GM12865 (cell line): ENCODE measurements around the gene PTPRK.

Experiments
- DNase-seq: peaks from one replicate; pipeline ENCODE4 v3.0.0; 2010; ENCODE audit warnings: low read depth
- H3K4me3 ChIP-seq: 2 replicates; pipeline ENCODE4 v1.5.1; 2011; ENCODE audit warnings: mild to moderate bottlenecking, low read depth, low read length, control low read depth
- TF ChIP-seq, protein P1 (sequence below): IDR thresholded peaks from 2 replicates; pipeline ENCODE4 v1.5.1; 2011; ENCODE audit warnings: low read length, control low read depth, low read depth, inconsistent platforms; ENCODE audit not compliant: insufficient read depth; ENCODE audit errors: missing control alignments

The PTPRK gene

DNA sequence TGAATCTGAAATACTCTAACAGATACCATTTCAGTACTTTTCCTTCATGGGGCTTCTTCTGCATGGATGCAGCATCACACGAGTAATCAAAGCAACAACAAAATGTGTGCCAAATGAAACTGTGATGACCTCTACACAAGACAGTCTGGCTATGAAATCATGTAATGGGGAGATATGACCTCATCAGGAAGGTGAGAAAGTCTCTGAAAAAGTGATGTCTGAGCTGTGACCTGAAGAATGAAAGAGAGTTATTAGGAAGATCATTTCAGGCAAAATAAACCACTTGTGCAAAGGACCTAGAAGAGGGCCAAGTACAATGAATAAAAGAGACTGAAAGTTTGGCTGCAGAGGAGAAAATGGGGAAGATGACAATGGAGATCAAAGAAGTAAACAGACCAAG, 182.8 kb downstream of the PTPRK start:
- TF ChIP-seq, protein P1, sequence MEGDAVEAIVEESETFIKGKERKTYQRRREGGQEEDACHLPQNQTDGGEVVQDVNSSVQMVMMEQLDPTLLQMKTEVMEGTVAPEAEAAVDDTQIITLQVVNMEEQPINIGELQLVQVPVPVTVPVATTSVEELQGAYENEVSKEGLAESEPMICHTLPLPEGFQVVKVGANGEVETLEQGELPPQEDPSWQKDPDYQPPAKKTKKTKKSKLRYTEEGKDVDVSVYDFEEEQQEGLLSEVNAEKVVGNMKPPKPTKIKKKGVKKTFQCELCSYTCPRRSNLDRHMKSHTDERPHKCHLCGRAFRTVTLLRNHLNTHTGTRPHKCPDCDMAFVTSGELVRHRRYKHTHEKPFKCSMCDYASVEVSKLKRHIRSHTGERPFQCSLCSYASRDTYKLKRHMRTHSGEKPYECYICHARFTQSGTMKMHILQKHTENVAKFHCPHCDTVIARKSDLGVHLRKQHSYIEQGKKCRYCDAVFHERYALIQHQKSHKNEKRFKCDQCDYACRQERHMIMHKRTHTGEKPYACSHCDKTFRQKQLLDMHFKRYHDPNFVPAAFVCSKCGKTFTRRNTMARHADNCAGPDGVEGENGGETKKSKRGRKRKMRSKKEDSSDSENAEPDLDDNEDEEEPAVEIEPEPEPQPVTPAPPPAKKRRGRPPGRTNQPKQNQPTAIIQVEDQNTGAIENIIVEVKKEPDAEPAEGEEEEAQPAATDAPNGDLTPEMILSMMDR = no peak
- H3K4me3 ChIP-seq = no peak overlapping the region
- DNase-seq = no peak

GRCh38 chr6:128336436-128337095, 183.8 kb downstream of the PTPRK start:
- no peak for DNase-seq
- H3K4me3 ChIP-seq = no peak overlapping the region
- TF ChIP-seq, protein P1 = no peak

DNA sequence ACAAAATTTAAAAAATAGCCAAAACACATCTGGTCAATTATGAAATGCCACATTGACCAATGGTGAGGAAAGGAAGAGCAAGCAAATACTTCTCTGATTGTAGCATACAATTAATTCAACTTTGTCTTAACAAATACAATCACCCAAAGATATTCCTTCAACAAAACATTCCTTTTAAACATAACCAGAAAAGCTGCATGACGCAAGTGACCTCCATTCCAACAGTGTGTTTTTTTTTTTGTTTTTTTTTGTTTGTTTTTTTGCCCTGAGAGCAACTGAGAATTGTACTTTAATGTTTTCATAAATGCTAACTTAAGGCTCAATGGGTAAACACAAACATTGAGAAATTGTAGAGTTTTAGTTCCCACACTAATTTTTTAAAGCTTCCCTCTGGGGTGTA, 184.4 kb downstream of the PTPRK start:
- DNase-seq = no peak
- no peak overlapping the region for H3K4me3 ChIP-seq
- TF ChIP-seq, protein P1 = no peak

DNA sequence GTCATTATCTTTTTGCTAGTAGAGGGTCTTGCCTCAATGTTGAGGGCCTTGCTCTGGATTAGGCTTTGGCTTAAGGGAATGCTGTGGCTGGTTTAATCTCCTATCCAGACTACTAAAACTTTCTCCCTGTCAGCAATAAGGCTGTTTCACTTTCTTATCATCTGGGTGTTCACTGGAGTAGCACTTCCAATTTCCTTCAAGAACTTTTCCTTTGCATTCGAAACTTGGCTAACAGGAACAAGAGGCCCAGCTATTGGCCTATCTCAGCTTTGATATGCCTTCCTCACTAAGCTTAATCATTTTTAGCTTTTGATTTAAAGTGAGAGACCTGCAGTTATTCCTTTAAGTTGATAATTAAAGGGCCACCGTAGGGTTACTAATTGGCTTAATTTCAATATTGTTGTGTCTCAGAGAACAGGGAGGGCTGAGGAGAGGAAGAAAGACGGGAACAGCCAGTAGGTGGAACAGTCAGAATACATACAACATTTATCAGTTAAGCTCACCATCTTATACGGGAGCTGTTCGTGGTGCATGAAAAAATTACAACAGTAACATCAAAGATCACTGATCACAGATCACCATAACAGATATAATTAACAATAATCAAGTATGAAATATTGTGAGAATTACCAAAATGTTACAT, 186.7 kb downstream of the PTPRK start:
- H3K4me3 ChIP-seq = no peak overlapping the region
- DNase-seq = no peak
- TF ChIP-seq, protein P1 = no peak

- TF ChIP-seq, protein P1 = peak; percentile 65
- H3K4me3 ChIP-seq = no peak overlapping the region
- peak; percentile 66 for DNase-seq
Measured at GRCh38 chr6:128327890-128328289, 192.5 kb downstream of the PTPRK start.

GRCh38 chr6:128323011-128323410, 197.4 kb downstream of the PTPRK start:
- TF ChIP-seq, protein P1 = no peak
- H3K4me3 ChIP-seq = no peak overlapping the region
- DNase-seq = no peak
